Right renal pelvis (tissue), 4 donors: ENCODE data around the gene ESPL1. TPM values are rescaled to one million over a fixed set of nuclear protein-coding genes. Genes with fewer than 3 reads are reported as not detected.

ENCODE experiments used
- DNase-seq, 4 donors: peaks; one replicate each; pipeline ENCODE4 v3.0.0-alpha.2; 2013; ENCODE audit warnings: low read depth in 4 of 4, low spot score in 3 of 4, missing footprints in 1 of 4
- polyA plus RNA-seq, 4 donors: library from polyadenylated mRNA; unstranded; fragments of 120-200 nt; gene quantifications; one replicate each; pipeline ENCODE4 v1.2.1, GENCODE V29; 2013; ENCODE audit not compliant: insufficient read length in 4 of 4

The ESPL1 gene
- polyA plus RNA-seq, 4 donors = 8.9 to 11.3 (median 9.1) TPM

DNA sequence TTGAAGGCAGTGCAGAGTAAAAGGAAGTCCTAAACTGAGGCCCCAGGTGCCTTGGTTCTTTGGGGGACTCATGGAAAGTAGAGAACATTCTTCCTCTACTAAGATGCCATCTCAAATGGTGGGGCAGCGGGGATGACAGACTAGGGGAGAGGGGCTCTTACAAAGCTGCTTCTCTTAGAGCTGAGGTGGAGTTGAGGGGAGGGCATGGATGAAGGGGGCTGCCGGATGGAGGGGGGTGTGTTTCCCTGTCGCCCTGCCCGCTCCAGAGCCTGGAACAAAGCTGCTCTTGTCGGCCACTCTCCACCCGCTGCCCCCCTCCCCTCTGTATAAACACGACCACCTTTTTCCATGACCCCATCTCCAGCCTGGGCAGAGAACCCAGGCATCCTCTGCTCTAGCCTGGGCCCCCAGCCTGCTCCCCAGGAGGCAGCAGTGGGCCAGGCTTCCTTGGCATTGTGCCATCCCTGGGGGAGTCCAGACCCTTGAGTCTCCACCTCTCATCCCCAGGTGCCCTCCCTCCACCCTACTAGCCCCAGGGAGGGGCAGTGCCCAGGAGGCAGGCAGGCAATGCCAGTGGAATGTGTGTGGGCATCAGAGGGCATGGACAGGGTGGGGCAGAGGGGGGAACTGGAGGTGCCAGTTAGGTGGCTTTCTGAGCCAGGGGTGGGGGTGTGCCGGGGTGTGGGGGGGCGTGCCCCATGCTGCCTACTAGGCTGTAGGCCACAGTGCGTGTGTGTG, 37.8 kb upstream of the ESPL1 start:
- DNase-seq = no peak

- no peak for DNase-seq
Observed at GRCh38 chr12:53231671-53231920, 36.5 kb upstream of the ESPL1 start.

DNA sequence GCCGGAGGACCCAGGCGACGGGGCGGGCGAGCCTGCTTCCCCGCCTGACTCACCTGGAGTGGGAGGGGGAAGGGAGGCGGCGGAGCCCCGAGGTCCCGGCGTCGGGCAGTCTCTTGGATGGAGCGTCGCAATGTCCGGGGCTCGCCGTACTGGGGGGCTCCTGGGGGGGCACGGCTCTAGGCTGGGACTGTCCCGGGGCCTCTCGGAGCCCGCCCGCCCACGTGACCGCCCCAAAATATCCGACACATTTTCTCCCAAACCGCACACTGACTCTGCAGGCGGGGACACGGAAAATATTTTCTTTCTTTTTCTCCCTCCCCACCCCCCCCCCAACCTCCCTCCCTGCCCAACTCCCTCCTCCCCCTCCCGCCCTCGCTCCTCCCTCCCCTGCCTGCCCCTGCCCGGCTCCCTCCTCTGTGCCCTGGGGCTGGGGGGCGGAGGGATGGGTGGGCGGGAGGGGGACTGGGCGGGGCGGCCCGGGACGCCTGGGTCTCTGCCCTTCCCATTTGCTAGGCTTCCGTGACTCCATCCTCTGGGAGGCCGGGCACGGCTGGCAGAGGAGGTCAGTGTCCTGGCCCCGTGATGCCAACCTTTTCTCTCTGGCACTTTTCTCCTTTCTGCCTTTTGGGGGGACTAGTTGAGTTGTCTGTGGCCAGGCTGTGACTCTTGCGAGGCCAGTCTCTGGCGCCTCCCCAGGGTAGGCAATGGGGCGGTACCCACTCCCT, 36.0 kb upstream of the ESPL1 start, which contains the start of gene RARG:
Gene RARG, minus strand, starts transcription at position 289 of the 725 bp plus-strand sequence. CDS start 4,664 bp downstream, outside the sequence.
- DNase-seq = no peak

- no peak for DNase-seq
Observed at GRCh38 chr12:53232646-53233461, 35.2 kb upstream of the ESPL1 start.

DNA sequence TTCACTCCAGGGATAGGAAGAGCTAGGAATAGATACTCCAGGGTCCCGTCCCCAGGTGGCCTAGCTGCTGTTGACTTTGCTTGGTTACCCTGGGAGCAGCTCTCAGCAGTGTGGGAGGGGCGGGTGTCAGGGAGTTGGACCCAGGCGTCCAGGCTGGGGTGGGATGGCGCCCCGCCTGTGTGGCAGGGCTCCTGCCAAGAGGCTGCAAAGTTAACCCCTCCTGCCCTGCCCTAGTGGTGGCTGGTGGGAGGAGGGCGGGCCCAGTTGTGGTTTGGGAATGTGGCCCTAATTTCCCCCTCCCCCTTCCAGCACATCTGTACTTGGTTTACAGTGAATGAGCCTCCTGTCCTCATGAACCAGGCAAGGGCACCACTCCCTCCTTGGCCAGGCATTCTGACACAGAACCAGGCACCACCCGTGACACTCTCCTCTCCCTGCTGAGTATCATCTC, 34.4 kb upstream of the ESPL1 start:
- DNase-seq = no peak

GRCh38 chr12:53234271-53234914, 33.7 kb upstream of the ESPL1 start:
- no peak for DNase-seq

DNA sequence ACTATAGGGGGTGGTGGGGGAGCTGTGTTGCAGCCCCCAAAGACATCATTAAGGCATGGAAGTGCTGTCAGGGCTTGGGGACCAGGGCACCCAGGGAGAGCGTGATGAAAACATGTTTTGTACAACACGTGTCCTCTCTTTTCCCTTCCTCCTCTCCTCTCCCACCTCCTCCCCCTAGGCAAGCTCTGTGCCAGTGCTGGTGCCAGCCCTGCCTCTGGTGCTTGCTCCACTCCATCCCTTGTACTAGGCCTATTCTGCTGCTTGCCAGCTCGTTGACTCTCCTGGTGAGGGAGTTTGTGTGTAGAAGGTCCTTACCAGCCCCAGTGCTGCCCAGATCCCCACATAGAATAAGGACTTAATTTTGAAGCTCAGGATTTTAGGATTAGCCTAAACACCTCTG, 32.9 kb upstream of the ESPL1 start:
- no peak for DNase-seq

DNA sequence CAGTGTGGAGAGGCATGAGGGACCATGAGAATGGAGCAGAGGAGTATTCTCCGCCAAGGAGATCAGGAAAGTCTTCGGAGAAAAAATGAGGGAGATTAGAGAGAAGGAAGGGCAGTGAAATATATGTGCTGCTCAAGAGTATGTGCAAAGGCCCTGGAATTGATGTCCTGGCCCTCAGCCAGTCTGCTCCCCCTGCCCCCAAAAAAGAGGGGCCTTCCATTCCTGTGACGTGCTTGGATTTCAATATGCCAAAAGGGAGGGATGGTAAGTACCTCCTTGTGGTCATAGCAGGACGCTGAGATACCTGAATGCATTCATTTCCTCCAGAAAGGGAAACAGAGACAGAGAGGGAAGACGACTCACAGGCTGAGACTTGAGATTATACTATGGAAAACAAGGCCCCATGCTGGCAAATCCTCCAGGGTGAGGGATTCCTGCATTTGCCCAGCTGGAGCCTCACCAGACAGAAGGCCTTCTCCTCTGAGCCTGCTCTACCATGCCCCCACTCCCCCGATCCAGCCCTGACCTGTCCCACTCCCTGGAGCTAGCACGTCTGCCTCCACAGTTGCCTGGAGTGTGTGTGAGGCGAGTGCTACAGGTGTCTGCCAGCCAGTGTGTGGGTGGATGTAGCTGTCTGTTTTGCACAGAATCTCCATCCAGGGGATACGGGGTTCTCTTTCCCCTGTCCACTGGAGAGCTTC, 32.2 kb upstream of the ESPL1 start:
- DNase-seq = no peak

- no peak for DNase-seq
Observed at GRCh38 chr12:53236443-53237111, 31.5 kb upstream of the ESPL1 start.

DNA sequence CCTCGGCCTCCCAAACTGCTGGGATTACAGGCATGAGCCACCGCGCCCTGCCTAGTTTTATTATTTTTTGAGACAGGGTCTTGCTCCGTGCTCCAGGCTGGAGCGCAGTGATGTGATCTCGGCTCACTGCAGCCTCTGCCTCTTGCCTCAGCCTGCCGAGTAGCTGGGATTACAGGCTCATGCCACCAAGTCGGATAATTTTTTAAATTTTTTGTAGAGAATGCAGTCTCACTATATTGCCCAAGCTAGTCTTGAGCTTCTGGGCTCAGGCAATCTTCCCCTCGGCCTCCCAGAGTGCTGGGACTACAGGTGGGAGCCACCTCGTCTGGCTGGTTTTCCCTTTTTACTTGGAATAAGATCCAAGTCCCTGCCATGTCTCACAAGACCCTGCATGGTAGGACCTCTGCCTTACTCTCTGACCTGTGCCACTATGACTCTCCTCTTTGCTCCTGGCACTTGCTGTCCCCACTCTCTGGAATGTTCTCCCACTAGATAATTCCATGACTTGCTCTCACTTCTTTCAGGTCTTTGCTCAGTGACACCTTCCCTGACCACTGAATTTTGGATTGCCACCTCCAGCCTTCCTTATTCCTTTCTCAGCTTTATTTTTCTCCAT, 28.3 kb upstream of the ESPL1 start:
- DNase-seq = no peak

- no peak for DNase-seq
Observed at GRCh38 chr12:53241623-53242412, 26.3 kb upstream of the ESPL1 start.

- no peak for DNase-seq
Observed at GRCh38 chr12:53244337-53244736, 23.8 kb upstream of the ESPL1 start.

- no peak for DNase-seq
Observed at GRCh38 chr12:53245286-53245685, 22.8 kb upstream of the ESPL1 start.

- no peak for DNase-seq
Observed at GRCh38 chr12:53251477-53252348, 16.4 kb upstream of the ESPL1 start.

GRCh38 chr12:53252349-53252916, 15.7 kb upstream of the ESPL1 start:
- DNase-seq = no peak

GRCh38 chr12:53253298-53253697, 14.8 kb upstream of the ESPL1 start:
- no peak for DNase-seq

DNA sequence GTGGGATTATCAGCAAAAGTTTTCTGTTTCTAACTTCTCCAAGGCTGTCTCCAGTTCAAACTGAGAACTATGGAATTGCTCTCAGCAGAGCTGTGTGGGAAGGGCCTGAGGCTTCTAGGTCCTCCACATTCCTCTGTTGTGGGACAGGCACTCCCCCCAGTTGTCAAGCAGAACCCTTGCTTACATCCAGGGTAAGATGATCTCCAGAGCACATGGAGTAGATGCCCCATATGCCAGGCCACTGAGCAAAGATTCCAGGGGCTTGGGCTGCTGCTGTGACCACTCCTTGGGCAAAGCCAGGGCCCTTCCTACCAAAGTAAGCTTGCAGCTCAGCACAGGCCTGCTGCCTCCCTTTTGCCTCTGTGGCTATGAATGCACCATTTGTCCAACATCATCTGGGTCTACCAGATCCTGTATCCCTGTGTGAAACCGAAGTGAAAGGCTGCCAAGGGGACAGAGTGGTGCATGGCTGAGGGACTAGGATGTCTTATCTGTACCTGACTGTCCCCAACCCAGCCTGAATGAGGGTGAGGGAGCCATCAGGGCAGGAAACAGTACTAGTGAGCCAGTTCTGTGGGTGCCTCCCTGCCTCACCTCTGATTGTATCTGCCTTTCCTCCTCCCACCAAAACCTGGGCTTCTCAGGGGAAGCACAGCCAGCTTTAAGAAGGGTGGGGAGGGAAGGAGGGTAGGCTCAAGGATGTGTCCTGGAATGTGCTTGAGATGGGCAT, 13.1 kb upstream of the ESPL1 start:
- no peak for DNase-seq
